HL-60 (cell line): Measurements from ENCODE around the gene POMT2.

Experiments
- DNase-seq, 2 experiments: peaks; one replicate each; pipeline ENCODE4 v3.0.0-alpha.2; 2010 to 2020; ENCODE audit warnings: low read depth in 1 of 2, low spot score in 1 of 2
- H3K27ac ChIP-seq: fragments of 250-450 bp; sonication (Bioruptor Pico); replicated peaks from 2 replicates; pipeline ENCODE4 v1.5.1; 2020; ENCODE audit warnings: mild to moderate bottlenecking, moderate library complexity
- H3K27me3 ChIP-seq: fragments of 250-450 bp; sonication (Bioruptor Pico); 2 replicates; pipeline ENCODE4 v1.5.1; 2021; ENCODE audit warnings: mild to moderate bottlenecking, moderate library complexity; ENCODE audit not compliant: insufficient read depth, poor library complexity, severe bottlenecking
- H3K4me3 ChIP-seq: replicated peaks from 2 replicates; pipeline ENCODE4 v1.5.1; 2011; ENCODE audit warnings: mild to moderate bottlenecking, control low read depth, low read length; ENCODE audit not compliant: insufficient read depth
- CTCF ChIP-seq: IDR thresholded peaks from one replicate; pipeline ENCODE4 v1.5.1; 2011; ENCODE audit warnings: low read length, control low read depth, inconsistent platforms; ENCODE audit not compliant: insufficient read depth
- GABPA ChIP-seq: IDR thresholded peaks from 2 replicates; pipeline ENCODE4 v1.6.1; 2012; ENCODE audit warnings: low read depth
- POLR2AphosphoS5 ChIP-seq: IDR thresholded peaks from 2 replicates; pipeline ENCODE4 v1.6.1; 2012; ENCODE audit warnings: low read depth
- REST ChIP-seq: IDR thresholded peaks from 2 replicates; pipeline ENCODE4 v1.6.1; 2012; ENCODE audit warnings: low read depth; ENCODE audit not compliant: insufficient replicate concordance
- SPI1 ChIP-seq: IDR thresholded peaks from 2 replicates; pipeline ENCODE4 v1.6.1; 2012; ENCODE audit warnings: low read depth, mild to moderate bottlenecking, borderline replicate concordance

Gene POMT2

GRCh38 chr14:77324816-77325745 lies 4.4 kb upstream of the POMT2 start:
- H3K27ac ChIP-seq = no peak overlapping the region
- no peak overlapping the region for H3K4me3 ChIP-seq
- no peak for DNase-seq
- no peak for TF ChIP-seq GABPA
- H3K27me3 ChIP-seq = no peaks in the 10 kb centered on the region

GRCh38 chr14:77324289-77324688 lies 3.6 kb upstream of the POMT2 start:
- TF ChIP-seq POLR2AphosphoS5 (no peak), SPI1 (no peak), CTCF (no peak), REST (no peak), GABPA (no peak)

GRCh38 chr14:77323571-77323970 lies 2.9 kb upstream of the POMT2 start:
- TF ChIP-seq POLR2AphosphoS5 = no peak
- no peak for TF ChIP-seq GABPA
- TF ChIP-seq REST = no peak
- no peak for TF ChIP-seq CTCF
- no peak for TF ChIP-seq SPI1
- no peak for DNase-seq
- Histone ChIP-seq H3K4me3 (no peak overlapping the region), H3K27ac (no peak overlapping the region), H3K27me3 (no peaks in the 10 kb centered on the region)

More at GRCh38 chr14:77324289-77324688, 3.6 kb upstream of the POMT2 start:
- Histone ChIP-seq H3K27ac (no peak overlapping the region), H3K27me3 (no peaks in the 10 kb centered on the region), H3K4me3 (no peak overlapping the region)
- no peak for DNase-seq

GRCh38 chr14:77322951-77323350 lies 2.3 kb upstream of the POMT2 start:
- Histone ChIP-seq H3K27ac (no peak overlapping the region), H3K27me3 (no peaks in the 10 kb centered on the region), H3K4me3 (no peak overlapping the region)
- no peak for TF ChIP-seq GABPA
- no peak for TF ChIP-seq SPI1
- TF ChIP-seq REST = no peak
- TF ChIP-seq POLR2AphosphoS5 = no peak
- TF ChIP-seq CTCF = no peak
- DNase-seq = no peak
